NCI-H345 (cell line): ENCODE measurements around the gene GABARAPL1.

ENCODE experiments used
- DNase-seq: peaks from one replicate; lab custom pipeline; 2025; lab: John Stamatoyannopoulos, UW

GABARAPL1 gene

DNA sequence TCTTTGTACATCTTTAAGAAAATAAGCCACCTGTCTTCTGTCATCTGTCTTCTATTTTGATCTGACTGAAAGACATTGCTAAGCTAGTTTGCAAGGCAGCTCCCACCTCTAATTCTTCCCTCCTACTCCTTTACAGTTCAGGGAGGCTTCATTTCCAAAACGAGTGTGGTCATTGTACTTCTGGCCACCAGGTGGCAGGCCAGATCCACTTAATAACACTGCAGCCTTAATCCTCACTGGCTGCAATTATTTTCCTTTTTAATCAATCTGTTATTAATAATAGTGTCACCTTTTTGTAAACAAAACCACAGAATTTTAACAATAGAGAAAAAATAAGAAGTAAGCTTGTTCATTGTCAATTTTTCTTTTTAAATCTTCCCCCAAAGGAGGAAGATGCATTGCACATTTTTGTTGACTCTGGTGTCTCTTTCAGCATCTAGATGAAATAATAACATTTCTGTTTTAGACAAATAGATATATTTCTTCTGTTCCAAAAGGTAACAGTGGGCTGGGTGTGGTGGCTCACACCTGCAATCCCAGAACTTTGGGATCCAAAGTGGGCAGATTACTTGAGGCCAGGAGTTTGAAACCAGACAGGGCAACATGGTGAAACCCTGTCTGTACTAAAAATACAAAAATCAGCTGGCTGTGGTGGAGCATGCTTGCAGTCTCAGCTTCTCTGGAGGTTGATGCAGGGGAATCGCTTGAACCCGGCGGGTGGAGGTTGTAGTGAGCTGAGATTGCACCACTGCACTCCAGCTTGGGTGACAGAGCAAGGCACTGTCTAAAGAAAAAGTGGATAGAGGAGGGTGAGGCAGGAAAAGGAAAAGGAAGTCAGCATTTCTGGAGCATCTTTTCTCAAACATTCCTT is 23.3 kb downstream of the GABARAPL1 start:
- DNase-seq = peak; percentile 52

DNA sequence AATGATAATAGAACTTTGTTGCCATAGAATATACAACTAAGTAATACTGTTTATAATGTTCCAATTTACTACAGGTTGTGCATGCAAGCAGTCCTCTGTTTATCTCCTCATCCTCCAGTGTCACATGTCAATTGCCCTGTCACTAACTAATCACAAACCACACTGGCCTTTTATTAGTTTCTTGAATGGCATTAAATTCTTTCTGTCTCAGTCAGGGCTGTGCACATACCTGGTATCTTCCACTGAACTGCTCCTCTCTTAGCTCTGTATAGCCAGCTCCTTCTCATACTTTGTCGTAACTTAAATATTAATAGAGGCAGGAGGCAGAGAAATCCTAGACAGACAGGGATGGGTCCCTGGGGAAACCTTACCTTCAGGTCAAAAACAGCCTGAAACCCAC is 24.0 kb downstream of the GABARAPL1 start:
- no peak for DNase-seq

DNA sequence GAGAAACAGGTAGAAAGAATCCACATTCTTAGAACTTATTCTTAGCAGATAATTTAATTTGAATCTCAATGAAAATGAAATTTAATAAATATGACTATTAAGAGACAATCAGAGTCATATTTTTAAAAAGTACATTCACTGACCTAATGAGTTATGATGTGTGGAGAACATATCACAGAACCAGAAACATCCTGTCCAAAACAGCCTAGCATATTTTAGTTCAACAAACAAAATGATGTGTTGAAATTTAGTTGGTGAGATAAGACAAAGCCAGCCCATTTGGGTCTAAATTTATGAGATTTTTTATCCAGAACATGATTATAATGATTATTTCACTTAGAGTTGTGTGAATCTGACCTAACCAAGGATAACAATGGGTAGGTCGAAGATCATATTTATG is 25.8 kb downstream of the GABARAPL1 start:
- no peak for DNase-seq

DNA sequence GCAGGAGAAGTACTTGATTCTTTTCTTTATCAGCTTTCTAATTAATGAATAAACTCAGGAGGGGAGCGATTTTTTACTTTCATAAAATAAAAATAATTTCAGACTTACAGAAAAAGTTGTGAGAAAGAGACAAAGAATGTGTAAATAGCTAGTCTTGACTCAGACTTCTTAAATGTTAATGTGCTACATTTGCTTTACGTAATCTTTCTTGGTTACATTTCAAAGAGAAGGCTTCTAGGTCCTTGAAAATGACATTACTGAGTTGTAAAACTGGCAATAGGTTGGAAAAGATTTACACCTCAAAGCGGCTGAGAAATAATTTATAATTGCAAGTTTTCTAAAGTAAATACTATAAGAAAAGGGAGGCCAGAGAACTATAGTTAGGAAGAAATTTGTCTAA is 28.6 kb downstream of the GABARAPL1 start:
- no peak for DNase-seq

DNA sequence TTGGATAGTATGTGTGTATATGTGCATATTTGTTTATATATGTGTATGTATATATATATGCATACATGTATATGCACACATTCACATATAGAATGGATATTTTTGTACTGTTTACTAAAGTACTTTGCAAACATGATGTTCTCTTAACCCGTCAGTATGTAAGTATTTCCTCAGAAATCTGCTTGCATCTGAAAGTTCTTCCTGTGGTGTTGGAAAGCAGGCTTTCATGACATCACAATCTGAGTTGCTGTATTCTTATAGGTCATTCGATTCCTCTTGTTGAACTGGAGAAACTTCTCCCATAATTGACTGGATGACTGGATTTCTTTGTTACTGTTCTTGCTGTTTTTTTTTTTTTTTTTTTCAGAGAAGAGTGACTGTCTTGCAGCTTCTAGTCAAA is 29.1 kb downstream of the GABARAPL1 start:
- no peak for DNase-seq

DNA sequence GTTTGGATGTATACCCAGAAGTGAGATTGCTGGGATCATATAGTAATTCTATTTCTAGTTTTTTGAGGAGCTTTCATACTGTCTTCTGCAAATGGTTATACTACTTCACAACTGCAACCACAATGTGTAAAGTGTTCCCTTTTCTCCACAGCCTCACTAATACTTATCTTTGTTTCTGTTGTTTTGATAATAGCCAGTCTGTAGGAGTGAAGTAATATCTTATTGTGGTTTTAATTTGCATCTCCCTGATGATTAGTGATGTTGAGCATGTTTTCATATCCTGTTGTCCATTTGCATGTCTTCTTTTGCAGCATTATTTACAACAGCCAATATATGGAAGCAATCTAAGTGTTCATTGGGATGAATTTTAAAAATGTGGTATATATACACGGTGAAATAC is 29.9 kb downstream of the GABARAPL1 start:
- no peak for DNase-seq

DNA sequence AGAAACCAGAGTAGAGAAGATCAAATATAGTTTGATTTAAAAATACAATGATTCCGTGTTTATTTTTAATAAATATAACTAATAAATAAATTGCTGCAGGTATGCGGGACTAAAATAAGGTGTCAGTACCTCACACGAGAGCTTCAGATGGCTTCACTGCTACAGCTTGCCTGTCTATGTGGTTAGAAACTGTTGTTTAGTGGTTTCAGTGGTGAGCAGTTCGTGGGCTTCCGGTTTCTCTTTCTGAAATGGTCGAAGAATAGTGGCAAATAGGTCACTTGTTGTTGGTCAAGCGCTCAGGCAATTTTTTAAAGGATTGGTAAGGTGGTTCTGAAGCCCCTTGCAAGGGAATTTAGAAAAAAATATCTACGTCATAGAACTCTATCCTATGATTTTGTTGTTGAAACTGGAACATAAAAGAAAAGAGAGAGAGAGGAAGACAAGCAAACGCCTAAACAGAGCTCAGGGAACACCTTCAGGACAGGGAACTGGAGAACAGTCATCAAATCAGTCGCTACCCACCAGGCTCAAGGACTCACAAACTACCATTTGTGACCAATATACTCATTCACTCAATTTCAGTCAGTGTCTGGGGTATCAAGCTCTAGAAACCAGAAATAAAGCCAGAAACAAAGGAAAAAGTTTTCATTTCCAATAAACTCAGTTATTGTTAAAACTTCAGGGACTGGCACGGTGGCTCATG is 31.3 kb downstream of the GABARAPL1 start:
- DNase-seq = no peak

DNA sequence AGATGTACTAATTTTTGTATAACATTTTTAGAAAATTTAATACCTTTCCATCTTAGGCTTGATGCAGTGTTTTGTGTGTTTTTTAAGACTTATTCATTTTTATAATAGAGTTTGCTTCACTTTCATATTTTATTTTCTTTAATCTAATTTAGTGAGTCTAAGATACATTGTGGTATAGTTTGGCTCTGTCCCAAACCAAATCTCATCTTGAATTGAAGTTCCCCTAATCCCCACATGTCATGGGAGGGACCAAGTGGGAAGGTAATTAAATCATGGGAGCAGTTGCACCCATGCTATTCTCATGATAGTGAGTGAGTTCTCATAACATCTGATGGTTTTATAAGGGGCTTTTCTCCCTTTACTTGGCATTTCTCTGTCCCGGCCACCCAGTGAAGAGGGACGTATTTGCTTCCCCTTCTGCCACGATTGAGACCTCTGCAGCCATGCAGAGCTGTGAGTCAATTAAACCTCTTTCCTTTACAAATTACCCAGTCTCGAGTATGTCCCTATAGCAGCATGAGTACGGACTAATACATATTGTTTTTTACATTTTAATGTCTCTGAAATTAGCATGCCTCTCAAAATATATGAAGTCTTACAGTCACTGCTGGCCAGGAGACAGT is 34.9 kb downstream of the GABARAPL1 start:
- DNase-seq = no peak

DNA sequence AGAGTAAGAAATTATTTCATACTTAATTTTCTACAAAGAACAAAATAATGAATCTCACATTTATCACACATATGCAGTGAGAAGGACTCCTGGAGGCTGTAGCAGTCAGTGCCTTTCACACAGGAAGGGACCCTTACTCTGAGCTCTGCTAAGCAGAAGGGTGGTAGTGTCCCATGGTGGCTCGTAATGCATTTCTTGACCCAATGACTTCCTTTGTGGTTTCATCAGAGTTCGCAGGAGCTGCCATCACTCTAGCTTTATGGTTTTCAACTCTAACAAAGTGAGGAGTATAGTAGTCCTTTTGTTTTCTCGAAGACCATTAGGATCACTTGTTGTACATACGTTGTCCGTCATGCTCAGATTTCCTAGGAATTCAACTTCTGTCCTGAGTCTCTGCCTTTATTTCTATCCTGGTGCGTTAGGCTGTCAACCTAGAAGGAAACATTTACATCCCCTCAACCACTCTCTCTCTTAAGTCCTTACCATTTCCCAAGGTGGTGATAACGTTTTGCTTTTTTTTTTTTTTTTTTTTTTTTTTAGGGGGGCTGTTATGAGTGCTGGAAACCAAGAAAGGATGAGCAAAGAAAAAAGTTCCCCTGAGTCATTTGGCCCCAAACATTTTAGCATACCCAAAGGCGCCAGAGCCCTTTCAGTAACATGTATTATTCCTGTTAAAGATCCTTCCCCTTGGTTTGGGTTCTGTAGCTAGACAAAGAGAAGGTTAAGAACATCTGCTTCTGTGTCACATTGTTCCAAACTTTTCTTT is 37.2 kb downstream of the GABARAPL1 start:
- DNase-seq = no peak

DNA sequence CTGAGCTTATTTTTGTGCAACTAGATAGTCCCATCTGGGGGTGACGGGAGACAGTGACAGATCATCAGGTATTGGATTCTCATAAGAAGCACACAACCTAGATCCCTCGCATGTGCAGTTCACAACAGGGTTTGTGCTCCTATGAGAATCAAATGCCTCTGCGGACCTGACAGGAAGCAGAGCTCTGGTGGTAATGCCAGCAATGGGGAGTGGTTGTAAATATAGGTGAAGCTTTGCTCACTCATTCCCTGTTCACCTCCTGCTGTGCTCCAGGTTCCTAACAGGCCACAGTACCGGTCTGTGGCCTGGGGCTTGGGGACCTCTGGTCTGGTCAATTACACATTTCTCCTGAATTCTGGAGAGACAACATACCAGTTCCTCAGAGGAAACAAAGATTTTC is 39.0 kb downstream of the GABARAPL1 start:
- DNase-seq = no peak

DNA sequence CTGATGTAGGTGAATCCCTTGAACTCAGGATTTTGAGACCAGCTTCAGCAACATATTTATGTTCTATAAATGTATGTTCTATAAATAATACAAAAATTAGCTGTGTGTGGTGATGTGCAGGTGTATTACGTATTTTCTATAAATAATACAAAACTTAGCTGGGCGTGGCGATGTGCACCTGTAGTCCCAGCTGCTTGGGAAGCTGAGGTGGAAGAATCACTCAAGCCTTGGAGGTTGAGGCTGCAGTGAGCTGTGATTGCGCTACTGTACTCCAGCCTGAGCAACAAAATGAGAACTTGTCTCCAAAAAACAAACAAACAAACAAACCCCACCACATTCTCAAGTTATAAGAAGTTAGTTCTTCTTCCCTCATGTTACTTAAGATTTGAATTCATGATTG is 39.5 kb downstream of the GABARAPL1 start:
- DNase-seq = no peak

DNA sequence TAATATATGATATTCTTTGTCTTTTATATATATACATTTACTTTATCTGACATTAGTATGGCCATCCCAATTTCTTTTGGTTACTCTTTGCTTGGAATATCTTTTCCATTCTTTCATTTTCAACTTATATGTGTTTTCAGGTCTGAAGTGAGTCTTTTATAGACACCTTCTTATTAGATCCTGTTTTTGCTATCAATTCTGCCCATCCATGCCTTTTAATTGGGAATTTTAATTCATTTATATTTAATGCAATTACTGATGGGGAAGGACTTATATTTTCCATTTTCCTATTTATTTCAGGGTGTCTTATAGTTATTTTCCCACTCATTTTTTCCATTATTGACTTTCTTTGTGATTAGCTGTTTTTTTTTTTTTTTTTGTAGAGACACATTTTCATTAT is 43.4 kb downstream of the GABARAPL1 start:
- DNase-seq = no peak

DNA sequence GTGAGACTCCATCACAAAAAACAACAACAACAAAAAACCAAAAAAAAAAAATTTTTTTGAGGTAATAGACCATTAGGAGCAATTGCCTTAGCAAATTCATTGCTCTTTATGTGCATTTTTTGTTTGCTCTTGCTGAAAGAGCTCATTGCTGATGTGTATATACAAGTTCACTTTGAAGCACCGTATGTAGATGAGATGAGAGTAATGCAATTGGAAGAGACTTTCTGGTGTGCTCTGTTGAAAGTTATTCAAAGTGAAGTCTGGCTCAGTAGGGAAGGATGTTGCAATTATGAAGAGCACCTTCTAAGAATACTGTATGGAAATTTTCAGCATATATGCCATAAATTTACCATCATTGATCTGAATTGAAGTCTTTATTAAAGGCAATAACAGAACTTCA is 48.2 kb downstream of the GABARAPL1 start:
- no peak for DNase-seq

DNA sequence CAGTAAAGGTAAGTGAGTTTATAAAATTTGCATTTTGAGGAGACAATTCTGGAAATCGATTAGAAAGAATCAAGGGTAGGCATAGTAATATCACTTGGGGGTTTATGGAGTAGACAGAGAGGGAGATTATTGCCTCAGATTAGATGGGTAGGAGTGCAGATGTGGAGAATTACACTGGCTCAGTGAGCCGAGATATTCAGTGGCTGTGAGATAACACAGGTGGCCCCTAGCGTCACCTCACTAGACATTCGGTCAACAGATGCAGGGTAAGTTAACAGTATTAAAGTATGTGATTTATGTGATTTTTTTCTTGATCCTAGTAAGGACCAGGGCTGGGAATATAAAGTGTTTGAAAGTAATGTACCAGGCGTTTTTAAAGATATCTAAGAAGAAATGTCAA is 55.4 kb downstream of the GABARAPL1 start:
- DNase-seq = no peak

DNA sequence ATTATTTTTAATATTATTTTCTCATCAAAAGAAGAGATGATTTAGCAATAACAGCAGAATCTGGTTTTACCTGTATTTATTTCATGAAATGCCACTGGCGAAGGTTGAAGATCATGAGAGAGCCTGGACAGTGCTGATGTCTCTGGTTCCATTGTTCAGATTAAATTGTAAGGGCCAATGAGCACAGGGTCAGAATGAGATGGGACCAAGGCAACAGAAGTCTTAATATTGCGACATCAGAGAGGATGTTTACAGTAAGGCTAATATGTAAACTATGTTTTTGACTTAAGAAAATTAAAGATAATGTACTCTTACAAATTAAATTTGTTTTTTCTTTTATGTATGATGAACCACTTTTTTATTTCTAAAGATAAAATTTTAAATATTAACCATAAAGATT is 59.8 kb downstream of the GABARAPL1 start:
- DNase-seq = no peak
